ENCODE data around the gene COPG1. TPM values are rescaled to one million over a fixed set of nuclear protein-coding genes. Genes with fewer than 3 reads are reported as not detected.

The COPG1 gene
- total and polyA plus RNA-seq, 2 of the 13 experiments (the other 11 are each of a cell fraction or from before 2014, with no cell fraction given): 98.6 to 166 TPM

- no peaks in the 10 kb centered on the region for H4K20me1 ChIP-seq (ENCODE audit: insufficient read depth, low read length)
- intact Hi-C loops (cut with micrococcal nuclease; ENCODE audit: unreplicated experiment): no loop called here
- DNase-seq (ENCODE audit: low spot score) (no peak), FAIRE-seq (no peak), ATAC-seq (no peak)
- H3K27ac ChIP-seq (ENCODE audit: extremely low read length, insufficient read depth, low read length): no peak overlapping the region
- no peak overlapping the region for H3K4me2 ChIP-seq (ENCODE audit: low read depth, low read length)
- peaks cover 23% of the 10 kb centered on the region for H3K4me1 ChIP-seq (ENCODE audit: insufficient read depth, low read length)
- CTCF ChIA-PET (ENCODE audit: low intra/inter-chr PET ratio, low total read pairs): no interaction called here
- WGBS (ENCODE audit: low lambda C conversion rate): 83% methylated on average over 2 of the region's 2 CpGs
- POLR2A ChIA-PET: interaction anchor here (4.6 kb wide), 1 partner anchor 39 kb away, joined by 29 read pairs; a partner anchor contains a TSS
- peaks cover 12% of the 10 kb centered on the region for H3K79me2 ChIP-seq (ENCODE audit: insufficient read depth, low read length)
- no peak overlapping the region for H2AFZ ChIP-seq (ENCODE audit: low read length)
- H3K4me3 ChIP-seq (replicated peaks in 1 of 3; ENCODE audit: insufficient read depth in 1 of 3, low read depth in 2 of 3, low read length in 3 of 3): no peak overlapping the region
- H3K9me3 ChIP-seq (ENCODE audit: low read length): no peaks in the 10 kb centered on the region
- TF ChIP-seq XBP1 (CRISPR knock-in tag; IDR thresholded peaks at IDR 0.05): no peak
- TF ChIP-seq KLF6 (CRISPR knock-in tag; IDR thresholded peaks at IDR 0.05): no peak
- TF ChIP-seq BCL3 (CRISPR knock-in tag; IDR thresholded peaks at IDR 0.05): no peak
- no peak for TF ChIP-seq THAP11 (CRISPR knock-in tag; IDR thresholded peaks at IDR 0.05)
- peaks cover 25 to 61% of the 10 kb centered on the region in 2 experiments for H3K36me3 ChIP-seq (replicated peaks in 1 of 2; ENCODE audit: control insufficient read depth in 1 of 2, insufficient read depth in 2 of 2, low read length in 2 of 2)
- no peak overlapping the region for H3K9ac ChIP-seq (ENCODE audit: insufficient read depth, low read depth, low read length)
- H3K27me3 ChIP-seq (ENCODE audit: control insufficient read depth in 1 of 2, insufficient read depth in 2 of 2, low read length in 2 of 2): no peaks in the 10 kb centered on the region; a peak in 1 of 5 replicates
- in situ Hi-C loops (cut with HindIII; ENCODE audit: extremely low pct_ligation_motif_present, low pct_unique_long_range_greater_than_20kb): no loop called here
- BruUV-seq (replicated peaks): no TSS peak
Observed at GRCh38 chr3:129276385-129276784, 27.0 kb downstream of the COPG1 start.

DNA sequence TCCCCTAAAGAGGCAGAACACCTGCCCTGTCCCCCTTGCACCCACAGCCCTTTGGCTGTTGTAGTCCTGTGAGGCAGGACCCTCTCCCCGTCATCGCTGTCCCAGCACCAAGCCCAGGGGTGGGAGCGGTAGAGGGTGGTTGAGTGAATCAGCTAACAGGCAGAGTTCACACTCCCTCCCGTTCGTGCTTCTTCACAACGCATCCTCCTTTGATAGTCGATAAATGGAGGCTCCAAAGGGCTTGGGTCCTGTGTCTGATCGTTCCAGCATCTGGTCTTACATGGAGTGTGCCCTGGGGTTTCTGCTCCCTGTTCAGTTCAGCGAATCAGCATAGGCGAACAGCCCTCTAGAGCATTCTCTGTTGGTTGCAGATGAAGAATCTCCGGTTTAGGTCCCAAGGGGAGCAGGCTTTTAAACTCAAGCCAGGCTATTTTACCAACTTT, 28.4 kb downstream of the COPG1 start:
- FAIRE-seq (no peak), DNase-seq (ENCODE audit: low spot score) (no peak), ATAC-seq (peak; percentile 9)
- Histone ChIP-seq H3K9ac (ENCODE audit: insufficient read depth, low read depth, low read length) (peak overlapping the region; percentile 95), H4K20me1 (ENCODE audit: insufficient read depth, low read length) (no peaks in the 10 kb centered on the region), H3K4me1 (ENCODE audit: insufficient read depth, low read length) (peaks cover 37% of the 10 kb centered on the region), H3K27ac (ENCODE audit: extremely low read length, insufficient read depth, low read length) (peak overlapping the region; percentile 90), H3K79me2 (ENCODE audit: insufficient read depth, low read length) (peaks cover 15% of the 10 kb centered on the region), H3K27me3 (ENCODE audit: control insufficient read depth in 1 of 2, insufficient read depth in 2 of 2, low read length in 2 of 2) (no peaks in the 10 kb centered on the region; a peak in 1 of 5 replicates), H3K4me2 (ENCODE audit: low read depth, low read length) (peak overlapping the region; percentile 94; the same call in 1 of the 2 replicates), H3K4me3 (replicated peaks in 1 of 3; ENCODE audit: insufficient read depth in 1 of 3, low read depth in 2 of 3, low read length in 3 of 3) (no peak overlapping the region), H2AFZ (ENCODE audit: low read length) (no peak overlapping the region), H3K36me3 (replicated peaks in 1 of 2; ENCODE audit: control insufficient read depth in 1 of 2, insufficient read depth in 2 of 2, low read length in 2 of 2) (peaks cover 17 to 46% of the 10 kb centered on the region in 2 experiments; a peak in 4 of 5 replicates), H3K9me3 (ENCODE audit: low read length) (no peaks in the 10 kb centered on the region)
- in situ Hi-C loops (cut with HindIII; ENCODE audit: extremely low pct_ligation_motif_present, low pct_unique_long_range_greater_than_20kb): no loop called here
- intact Hi-C loops (cut with micrococcal nuclease; ENCODE audit: unreplicated experiment): loop anchor here (2.0 kb wide), 1 partner anchor 39 kb away; a partner anchor contains a TSS
- ChIA-PET POLR2A (interaction anchor here (2.0 to 4.6 kb wide), 2 partner anchors 17 to 38 kb away, joined by 5 to 29 read pairs; a partner anchor contains a TSS), CTCF (ENCODE audit: low intra/inter-chr PET ratio, low total read pairs) (no interaction called here)
- 94% methylated on average over 11 of the region's 11 CpGs for WGBS (ENCODE audit: low lambda C conversion rate)
- TF ChIP-seq RBM22 (optimal IDR thresholded peaks at IDR 0.05; ENCODE audit: low read length): peak; percentile 73
- no peak for TF ChIP-seq NCOA5 (CRISPR knock-in tag; IDR thresholded peaks at IDR 0.05)
- 0 out of 2 replicates have a peak, but pooled peaks have one; percentile 31 for TF ChIP-seq SMAD1 (CRISPR knock-in tag; IDR thresholded peaks at IDR 0.05; ENCODE audit: borderline replicate concordance, low read depth)
- TF ChIP-seq ZBTB8A (CRISPR knock-in tag; IDR thresholded peaks at IDR 0.05; ENCODE audit: borderline replicate concordance, low read depth): no peak
- TF ChIP-seq ZNF230 (CRISPR knock-in tag; IDR thresholded peaks at IDR 0.05): 0 out of 2 replicates have a peak, but pooled peaks have one; percentile 5
- peak; percentile 76 for TF ChIP-seq ZBTB38 (CRISPR knock-in tag; IDR thresholded peaks at IDR 0.05)
- TF ChIP-seq HNRNPK (IDR thresholded peaks at IDR 0.05; ENCODE audit: low read depth, low read length, poor library complexity, severe bottlenecking): no peak
- peak; percentile 37 for TF ChIP-seq PRPF4 (IDR thresholded peaks at IDR 0.05; ENCODE audit: low read depth, low read length, poor library complexity, severe bottlenecking)
- no TSS peak for BruUV-seq (replicated peaks)
